Measurements from ENCODE around the gene PRR12. TPM values are rescaled to one million over a fixed set of nuclear protein-coding genes. Genes with fewer than 3 reads are reported as not detected.
A peak's percentile ranks its signal among the peaks of the same experiment; 100 is the strongest.

The PRR12 gene
- total and polyA plus RNA-seq, 2 donors from 2014 or later = 4.9 to 27.4 TPM

DNA sequence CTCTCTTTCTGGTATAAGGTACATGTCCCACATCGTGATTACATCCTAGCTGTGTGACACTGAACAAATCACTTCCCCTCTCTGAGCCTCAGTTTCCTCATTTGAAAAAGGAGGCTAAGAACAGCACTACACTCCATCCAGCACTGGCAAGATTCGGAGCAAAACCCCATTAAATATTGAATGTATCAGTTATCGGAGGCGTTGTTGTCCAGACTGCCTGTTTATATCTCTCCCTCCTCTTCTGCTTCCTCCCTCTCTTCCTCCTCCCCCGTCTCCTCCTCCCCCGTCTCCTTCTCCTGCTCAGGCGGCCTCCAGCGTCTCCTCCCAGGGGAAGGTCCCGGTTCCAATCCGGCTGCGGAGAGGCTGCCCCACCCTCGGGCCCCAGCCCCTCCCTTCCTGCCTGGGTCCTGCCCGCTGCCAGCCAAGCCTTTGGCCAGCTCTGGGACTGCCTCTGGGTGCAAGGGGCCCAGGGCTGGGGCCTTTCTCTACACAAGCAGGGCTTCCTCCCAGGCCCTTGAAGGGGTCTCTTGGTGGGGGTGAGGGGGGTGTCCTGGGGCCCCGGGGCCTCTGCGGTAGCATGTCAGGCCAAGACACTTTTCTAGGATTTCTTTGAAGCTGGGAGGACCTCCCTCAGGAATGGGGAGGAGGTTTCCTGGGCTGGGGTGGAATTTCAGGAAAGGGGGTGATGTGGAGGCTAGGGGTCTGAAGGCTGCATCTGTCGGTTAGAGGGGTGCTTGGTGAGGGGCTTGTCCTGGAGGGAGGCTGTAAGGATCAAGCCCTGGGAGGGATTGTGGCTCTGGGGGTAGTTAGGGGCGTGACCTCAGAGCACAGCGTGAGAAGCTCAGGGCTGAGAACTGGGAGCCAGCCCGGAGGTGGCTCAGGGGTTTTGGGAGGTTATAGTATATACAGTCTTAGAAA lies 47.1 kb downstream of the PRR12 start:
- Histone ChIP-seq H3K4me3 (ENCODE audit: low read length in 3 of 3) (peak overlapping the region; percentile 47 to 75 (median 54)), H3K27me3 (ENCODE audit: control insufficient read depth, insufficient read depth, low read length) (no peaks in the 10 kb centered on the region), H3K4me1 (ENCODE audit: control insufficient read depth in 2 of 3, insufficient read depth in 2 of 3, low read depth in 1 of 3, low read length in 3 of 3) (peaks cover 3 to 26% (median 4%) of the 10 kb centered on the region in 3 donors), H3K27ac (ENCODE audit: low read depth in 2 of 2, low read length in 2 of 2) (peak overlapping the region; percentile 63 to 84), H3K36me3 (ENCODE audit: control insufficient read depth in 2 of 3, insufficient read depth in 3 of 3, low read length in 3 of 3) (no peaks in the 10 kb centered on the region), H3K9me3 (ENCODE audit: control insufficient read depth in 2 of 3, insufficient read depth in 1 of 3, low read length in 3 of 3) (no peaks in the 10 kb centered on the region), H3K9ac (ENCODE audit: low read length in 3 of 3) (peak overlapping the region in 2 of 3 donors; percentile 69 to 82)
- DNase-seq = peak; percentile 39 to 96 (median 73)
- no peak for FAIRE-seq
- TF ChIP-seq, protein P1, sequence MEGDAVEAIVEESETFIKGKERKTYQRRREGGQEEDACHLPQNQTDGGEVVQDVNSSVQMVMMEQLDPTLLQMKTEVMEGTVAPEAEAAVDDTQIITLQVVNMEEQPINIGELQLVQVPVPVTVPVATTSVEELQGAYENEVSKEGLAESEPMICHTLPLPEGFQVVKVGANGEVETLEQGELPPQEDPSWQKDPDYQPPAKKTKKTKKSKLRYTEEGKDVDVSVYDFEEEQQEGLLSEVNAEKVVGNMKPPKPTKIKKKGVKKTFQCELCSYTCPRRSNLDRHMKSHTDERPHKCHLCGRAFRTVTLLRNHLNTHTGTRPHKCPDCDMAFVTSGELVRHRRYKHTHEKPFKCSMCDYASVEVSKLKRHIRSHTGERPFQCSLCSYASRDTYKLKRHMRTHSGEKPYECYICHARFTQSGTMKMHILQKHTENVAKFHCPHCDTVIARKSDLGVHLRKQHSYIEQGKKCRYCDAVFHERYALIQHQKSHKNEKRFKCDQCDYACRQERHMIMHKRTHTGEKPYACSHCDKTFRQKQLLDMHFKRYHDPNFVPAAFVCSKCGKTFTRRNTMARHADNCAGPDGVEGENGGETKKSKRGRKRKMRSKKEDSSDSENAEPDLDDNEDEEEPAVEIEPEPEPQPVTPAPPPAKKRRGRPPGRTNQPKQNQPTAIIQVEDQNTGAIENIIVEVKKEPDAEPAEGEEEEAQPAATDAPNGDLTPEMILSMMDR (IDR thresholded peaks at IDR 0.05; ENCODE audit: borderline replicate concordance, extremely low read depth, insufficient read depth) = no peak
- intact Hi-C loops (cut with DNase I) = no loop called here

DNA sequence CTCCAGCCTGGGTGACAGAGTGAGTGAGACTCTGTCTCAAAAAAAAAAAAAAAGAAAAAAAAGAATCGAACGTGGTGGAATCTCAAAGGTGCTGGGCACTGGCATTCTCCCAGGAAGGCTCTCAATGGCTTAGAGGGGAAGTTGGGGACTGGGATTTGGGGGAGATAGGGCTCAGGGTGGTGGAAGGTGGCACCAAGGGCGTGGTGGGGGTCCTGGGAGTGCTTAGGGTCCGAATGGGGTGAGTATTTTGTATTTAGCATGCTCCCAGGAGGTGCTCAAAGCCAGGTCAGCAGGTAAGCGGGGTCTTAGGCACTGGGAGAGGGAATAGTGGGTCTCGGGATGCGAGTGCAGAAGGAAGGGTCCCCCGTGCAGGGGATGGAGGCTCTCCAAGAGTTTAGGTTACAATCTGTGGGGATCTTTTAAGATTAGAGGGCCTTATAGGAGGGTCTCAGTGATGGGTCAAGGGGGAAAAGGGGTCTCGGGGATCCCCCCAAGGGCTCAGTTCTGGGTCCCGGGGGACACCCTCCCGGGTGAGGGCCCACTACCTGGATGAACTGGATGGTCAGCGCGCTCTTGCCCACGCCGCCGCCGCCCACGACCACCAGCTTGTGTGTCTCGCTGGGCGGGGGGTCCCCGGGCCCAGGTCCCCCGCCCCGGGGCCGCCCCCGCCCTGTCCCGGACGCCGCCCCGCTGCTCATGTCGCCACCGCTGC lies 48.6 kb downstream of the PRR12 start:
- peak overlapping the region; percentile 88 for H3K27ac ChIP-seq (ENCODE audit: low read depth in 2 of 2, low read length in 2 of 2)
- H3K4me1 ChIP-seq (ENCODE audit: control insufficient read depth in 2 of 3, insufficient read depth in 2 of 3, low read depth in 1 of 3, low read length in 3 of 3) = peaks cover 7 to 31% (median 14%) of the 10 kb centered on the region in 3 donors

DNA sequence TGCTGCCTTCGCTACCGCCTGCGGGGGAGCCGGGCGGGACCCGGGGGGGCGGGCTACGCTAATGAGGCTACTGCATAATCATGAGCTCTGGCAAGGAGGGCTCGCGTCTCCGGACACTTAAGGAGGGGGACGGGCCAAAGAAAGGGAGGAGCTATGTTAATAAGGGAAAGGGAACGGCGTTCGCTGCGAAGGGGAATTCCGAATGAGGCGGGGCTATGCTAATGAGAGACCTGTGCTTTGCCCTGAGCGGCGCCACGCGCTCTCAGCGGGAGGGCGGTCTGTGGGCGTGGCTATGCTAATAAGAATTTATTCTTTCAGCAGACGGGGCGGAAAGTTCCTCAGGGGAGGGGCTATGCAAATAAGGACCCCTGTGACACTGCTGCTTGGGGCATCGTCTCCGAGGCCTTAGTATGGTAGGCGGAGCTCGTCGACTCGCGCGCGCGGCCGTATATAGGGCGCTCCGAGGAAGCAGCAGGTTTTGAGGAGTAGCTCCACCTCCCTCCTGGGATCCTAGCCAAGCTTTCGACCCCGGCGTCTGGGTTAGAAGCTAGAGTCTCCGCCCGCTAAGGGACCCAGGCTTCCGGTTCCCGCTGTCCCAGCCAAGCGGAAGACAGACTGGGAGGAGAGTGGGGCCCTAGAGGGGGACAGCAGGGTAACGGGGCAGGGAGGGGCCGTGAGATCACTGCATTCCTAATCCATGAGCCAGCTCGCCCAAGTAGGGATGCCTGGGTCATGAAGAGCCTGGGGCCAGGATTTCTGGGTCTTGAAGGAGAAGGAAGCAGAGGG lies 49.3 kb downstream of the PRR12 start, which contains the start of gene RRAS:
Gene RRAS, minus strand, starts transcription at position 31 of the 786 bp plus-strand sequence. CDS start 45 bp downstream, outside the sequence.
- Histone ChIP-seq H3K9me3 (ENCODE audit: control insufficient read depth in 2 of 3, insufficient read depth in 1 of 3, low read length in 3 of 3) (no peaks in the 10 kb centered on the region), H3K27ac (ENCODE audit: low read depth in 2 of 2, low read length in 2 of 2) (peak within 1 kb of the TSS; percentile 99 to 100), H3K36me3 (ENCODE audit: control insufficient read depth in 2 of 3, insufficient read depth in 3 of 3, low read length in 3 of 3) (no peaks in the 10 kb centered on the region), H3K4me3 (ENCODE audit: low read length in 3 of 3) (peak within 1 kb of the TSS; percentile 71 to 75 (median 75)), H3K9ac (ENCODE audit: low read length in 3 of 3) (peak within 1 kb of the TSS; percentile 77 to 97 (median 96)), H3K27me3 (ENCODE audit: control insufficient read depth, insufficient read depth, low read length) (no peaks in the 10 kb centered on the region), H3K4me1 (ENCODE audit: control insufficient read depth in 2 of 3, insufficient read depth in 2 of 3, low read depth in 1 of 3, low read length in 3 of 3) (peaks cover 7 to 28% (median 14%) of the 10 kb centered on the region in 3 donors)
- intact Hi-C loops (cut with DNase I) = no loop called here
- FAIRE-seq (peak; percentile 99), DNase-seq (peak; percentile 100)
- TF ChIP-seq, protein P1 (IDR thresholded peaks at IDR 0.05; ENCODE audit: borderline replicate concordance, extremely low read depth, insufficient read depth) = no peak

More for the DNA sequence above, 48.6 kb downstream of the PRR12 start:
- Histone ChIP-seq H3K9me3 (ENCODE audit: control insufficient read depth in 2 of 3, insufficient read depth in 1 of 3, low read length in 3 of 3) (no peaks in the 10 kb centered on the region), H3K27me3 (ENCODE audit: control insufficient read depth, insufficient read depth, low read length) (no peaks in the 10 kb centered on the region), H3K9ac (ENCODE audit: low read length in 3 of 3) (peak overlapping the region; percentile 11 to 88 (median 64)), H3K4me3 (ENCODE audit: low read length in 3 of 3) (peak overlapping the region; percentile 63 to 75 (median 65)), H3K36me3 (ENCODE audit: control insufficient read depth in 2 of 3, insufficient read depth in 3 of 3, low read length in 3 of 3) (no peaks in the 10 kb centered on the region)
- TF ChIP-seq, protein P1 (IDR thresholded peaks at IDR 0.05; ENCODE audit: borderline replicate concordance, extremely low read depth, insufficient read depth) = no peak
- no peak for FAIRE-seq
- intact Hi-C loops (cut with DNase I) = no loop called here
- peak in 2 of 5 donors; percentile 17 to 37 for DNase-seq
